ENCODE measurements around the gene BMP8B.
"Not testable (repeated sequence)": the region's sequence is repeated elsewhere in the genome, so short reads cannot be mapped to it uniquely, and the experiment has no call there.

Gene BMP8B, protein sequence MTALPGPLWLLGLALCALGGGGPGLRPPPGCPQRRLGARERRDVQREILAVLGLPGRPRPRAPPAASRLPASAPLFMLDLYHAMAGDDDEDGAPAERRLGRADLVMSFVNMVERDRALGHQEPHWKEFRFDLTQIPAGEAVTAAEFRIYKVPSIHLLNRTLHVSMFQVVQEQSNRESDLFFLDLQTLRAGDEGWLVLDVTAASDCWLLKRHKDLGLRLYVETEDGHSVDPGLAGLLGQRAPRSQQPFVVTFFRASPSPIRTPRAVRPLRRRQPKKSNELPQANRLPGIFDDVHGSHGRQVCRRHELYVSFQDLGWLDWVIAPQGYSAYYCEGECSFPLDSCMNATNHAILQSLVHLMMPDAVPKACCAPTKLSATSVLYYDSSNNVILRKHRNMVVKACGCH

GRCh38 chr1:39788758-39789570 lies at the start of gene BMP8B:
BMP8B (minus strand) TSS chr1:39788865; CDS start chr1:39788485, 380 bp downstream.
- peak; percentile 80 for DNase-seq

GRCh38 chr1:39836595-39837110 lies 48.0 kb upstream of the BMP8B start:
- no peak for DNase-seq

- no peak for DNase-seq
Measured at GRCh38 chr1:39835935-39836594, 47.4 kb upstream of the BMP8B start.

GRCh38 chr1:39835110-39835509 lies 46.4 kb upstream of the BMP8B start:
- no peak for DNase-seq

GRCh38 chr1:39833621-39834385 lies 45.1 kb upstream of the BMP8B start:
- no peak for DNase-seq

DNA sequence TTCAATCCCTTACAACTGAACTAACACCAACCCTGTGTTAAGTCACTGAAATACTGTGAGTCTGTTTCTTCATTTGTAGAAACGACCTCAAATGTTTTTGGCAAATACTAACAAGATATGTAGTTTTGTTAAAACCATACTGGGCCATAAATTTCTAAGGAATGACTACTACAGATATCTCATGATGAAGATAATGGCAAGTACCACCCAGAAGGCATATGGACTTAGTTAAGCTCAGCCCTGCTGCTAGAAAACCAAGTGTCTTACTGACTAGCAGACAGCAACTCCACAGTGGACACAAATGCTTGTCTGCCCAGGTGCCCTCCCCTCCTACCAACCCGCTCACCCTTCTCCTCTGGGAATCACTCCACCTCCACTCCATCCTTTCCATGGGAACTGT lies 44.5 kb upstream of the BMP8B start:
- DNase-seq = no peak

GRCh38 chr1:39832294-39832693 lies 43.6 kb upstream of the BMP8B start:
- no peak for DNase-seq

GRCh38 chr1:39829791-39830533 lies 41.3 kb upstream of the BMP8B start:
- DNase-seq = no peak

DNA sequence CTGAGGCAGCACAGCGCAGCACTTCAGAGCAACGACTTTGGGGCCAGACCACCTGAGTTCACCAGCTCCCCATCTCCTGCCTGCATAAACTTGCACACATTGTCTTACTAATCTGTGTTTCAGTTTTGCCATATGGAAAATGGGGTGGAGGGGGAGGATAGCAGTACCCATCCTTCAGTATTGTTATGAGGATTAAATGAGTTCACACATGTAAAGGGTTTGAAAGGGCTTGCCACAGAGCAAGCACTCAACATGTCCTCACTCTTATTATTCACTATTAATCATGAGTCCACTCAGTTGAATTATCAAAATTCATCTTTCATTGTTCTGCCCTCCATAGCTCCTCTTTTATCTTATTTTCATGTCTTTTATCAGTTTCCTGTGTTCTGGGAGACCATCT lies 40.1 kb upstream of the BMP8B start:
- no peak for DNase-seq

- DNase-seq = not testable (repeated sequence)
Measured at GRCh38 chr1:39828255-39828654, 39.6 kb upstream of the BMP8B start.

DNA sequence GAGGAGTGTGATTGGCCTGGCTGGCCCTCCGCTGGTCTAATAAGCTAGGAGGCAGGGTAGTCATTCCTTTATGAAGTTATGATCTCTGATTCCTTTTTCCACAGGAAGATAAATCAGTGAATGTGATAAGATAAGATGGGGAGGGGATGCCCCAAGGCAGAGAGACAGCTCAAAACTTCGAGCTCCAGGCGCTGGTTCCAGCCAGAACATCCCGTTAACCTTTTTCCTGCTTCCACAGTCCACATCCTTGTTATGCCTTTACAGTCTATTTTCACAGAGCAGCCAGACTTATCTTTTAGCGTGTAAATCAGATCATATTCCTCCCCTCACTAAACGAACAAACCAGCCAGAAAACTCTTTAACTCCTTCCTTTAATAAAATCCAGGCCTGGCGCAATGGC lies 38.5 kb upstream of the BMP8B start:
- DNase-seq = no peak

- DNase-seq = no peak
Measured at GRCh38 chr1:39826583-39826982, 37.9 kb upstream of the BMP8B start.

DNA sequence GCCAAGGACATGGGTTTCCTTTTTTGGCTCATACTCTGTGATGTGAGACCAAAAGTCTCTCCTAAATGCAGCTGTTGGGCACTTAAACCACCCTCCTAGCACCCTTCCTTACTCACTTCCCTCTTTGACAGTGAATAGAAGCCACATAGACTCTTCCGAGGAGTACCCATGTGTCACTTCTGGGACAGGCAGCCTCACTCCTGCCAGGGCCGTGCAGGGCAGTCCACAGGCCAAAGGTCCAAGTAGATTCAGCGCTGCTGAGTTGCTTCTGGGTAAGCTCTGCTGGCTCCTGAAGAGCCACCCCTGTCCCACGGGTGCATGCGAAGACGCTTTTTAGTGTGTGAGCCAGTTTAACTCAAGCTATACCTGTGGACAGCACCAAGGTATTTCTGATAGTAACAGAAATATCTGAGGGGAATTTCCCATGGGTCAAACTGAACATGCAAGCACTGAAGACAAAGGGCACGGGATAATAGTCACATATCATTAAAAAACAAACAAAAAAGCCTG lies 36.8 kb upstream of the BMP8B start:
- no peak for DNase-seq

DNA sequence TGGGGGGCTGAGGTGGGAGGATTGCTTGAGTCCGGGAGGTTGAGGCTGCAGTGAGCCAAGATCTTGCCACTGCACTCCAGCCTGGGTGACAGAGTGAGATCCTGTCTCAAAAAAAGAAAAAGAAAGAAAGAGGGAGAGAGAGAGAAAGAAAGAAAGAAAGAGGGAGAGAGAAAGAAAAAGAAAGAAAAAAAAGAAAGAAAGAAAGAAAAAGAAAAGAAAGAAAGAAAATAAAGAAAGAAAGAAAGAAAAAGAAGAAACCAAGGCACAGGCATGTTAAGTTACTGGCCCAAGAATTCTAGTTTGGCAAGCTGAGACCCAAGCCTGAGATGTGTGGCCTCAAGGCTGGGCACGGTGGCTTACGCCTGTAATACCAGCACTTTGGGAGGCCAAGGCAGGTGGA lies 34.8 kb upstream of the BMP8B start:
- not testable (repeated sequence) for DNase-seq

DNA sequence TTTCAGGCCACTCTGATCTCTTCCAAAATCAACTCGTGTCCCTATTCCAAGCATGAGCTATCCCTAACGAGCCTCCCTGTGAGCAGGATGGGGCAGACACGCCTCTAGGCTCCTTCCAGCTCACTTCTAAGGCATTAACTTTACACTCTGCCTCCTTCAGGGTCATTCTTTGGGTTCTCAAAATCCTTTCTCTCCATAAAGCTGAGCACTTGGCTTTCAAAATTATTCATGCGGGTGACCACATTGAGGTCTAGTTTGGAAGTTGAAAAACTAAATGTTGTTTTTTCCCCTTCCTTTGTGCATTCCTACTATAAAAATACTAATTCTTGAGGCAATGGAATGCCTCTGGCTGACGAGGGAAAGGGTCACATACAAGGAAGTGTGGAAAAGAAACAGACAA lies 33.5 kb upstream of the BMP8B start:
- no peak for DNase-seq

DNA sequence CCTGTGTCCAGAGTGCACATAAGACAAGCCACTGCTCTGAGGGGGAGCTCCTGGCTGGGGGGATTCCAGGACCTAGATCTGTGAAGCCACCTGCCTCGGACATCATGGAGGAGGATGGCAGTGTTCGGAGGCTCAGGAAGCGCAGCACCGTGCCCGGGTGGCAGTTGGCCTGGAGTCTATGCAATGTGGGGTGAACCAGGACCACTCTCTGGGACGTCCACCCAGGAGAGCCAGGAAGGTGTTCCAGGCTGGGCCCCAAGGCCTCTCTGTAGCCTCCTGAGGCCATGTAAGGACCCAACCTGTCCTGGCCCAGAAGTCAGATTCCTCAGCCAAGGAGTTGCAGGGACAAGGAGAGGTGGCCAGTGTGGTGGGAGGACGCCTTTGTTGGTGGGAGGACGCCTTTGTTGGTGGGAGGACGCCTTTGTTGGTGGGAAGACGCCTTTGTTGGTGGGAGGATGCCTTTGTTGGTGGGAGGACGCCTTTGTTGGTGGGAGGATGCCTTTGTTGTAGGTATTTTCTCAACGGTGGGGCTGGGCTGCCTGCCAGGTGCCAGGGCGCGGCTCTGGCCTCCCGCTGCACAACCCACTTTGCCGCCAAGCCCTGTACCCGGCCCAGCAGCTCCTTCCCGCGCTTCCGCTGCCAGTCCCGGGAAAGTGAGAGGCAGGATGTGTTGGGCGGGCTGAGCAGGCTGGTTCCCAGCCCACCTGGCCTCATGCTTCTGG lies 30.6 kb upstream of the BMP8B start:
- no peak for DNase-seq

DNA sequence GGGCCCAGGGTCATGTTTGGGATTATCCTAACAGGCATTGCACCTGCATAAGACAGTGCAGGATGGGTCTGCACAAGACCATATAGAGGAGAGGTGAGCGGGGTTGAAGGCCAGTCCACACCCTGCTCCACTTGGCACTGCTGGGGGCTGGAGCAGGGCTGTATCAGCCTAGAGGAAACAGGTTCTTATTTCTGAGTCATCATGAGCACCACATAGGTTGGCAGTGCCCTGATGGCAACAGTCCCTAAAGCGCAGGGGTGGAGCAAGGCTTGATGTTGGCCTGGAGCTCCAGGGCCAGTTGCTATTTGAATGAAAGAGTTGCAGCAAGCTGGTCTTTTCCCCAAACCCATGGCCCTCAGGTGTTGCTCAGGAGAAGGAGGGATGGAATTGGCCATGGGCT lies 29.8 kb upstream of the BMP8B start:
- no peak for DNase-seq

DNA sequence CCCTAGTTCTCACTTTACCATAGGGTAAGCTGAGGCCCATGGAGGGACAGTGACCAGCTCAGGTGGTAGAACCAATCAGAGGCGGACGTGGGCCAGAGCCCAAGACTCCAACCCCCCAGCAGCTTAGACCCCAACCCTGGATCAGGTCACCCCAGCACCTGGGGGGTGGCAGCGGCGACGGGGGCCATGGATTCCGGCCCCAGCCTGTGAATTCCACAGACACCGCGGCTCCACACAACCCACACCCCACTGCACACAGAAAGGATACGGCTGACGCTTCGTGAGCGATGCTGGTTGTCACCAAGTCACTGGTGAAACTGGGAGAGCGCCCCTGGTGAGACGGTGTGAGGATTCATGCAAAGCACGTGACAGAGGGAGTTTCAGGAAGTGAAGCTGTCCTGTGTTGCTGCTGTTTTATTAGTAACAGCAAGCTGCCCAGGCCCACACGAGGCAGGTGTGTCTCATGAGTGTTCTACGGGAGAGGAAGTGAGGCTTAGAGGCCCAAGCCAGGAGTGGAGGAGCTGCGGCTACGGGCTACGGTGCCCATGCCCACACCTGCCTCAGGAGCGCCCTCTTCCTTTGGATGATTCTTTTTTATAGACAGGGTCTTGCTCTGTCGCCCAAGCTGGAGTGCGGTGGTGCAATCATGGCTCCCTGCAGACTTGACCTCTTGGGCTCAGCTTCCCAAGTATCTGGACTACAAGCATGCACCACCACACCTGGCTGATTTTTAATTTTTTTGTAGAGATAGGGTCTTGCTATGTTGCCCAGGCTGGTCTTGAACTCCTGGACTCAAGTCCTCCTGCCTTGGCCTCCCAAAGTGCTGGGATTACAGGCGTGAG lies 28.6 kb upstream of the BMP8B start:
- DNase-seq = peak; percentile 88

DNA sequence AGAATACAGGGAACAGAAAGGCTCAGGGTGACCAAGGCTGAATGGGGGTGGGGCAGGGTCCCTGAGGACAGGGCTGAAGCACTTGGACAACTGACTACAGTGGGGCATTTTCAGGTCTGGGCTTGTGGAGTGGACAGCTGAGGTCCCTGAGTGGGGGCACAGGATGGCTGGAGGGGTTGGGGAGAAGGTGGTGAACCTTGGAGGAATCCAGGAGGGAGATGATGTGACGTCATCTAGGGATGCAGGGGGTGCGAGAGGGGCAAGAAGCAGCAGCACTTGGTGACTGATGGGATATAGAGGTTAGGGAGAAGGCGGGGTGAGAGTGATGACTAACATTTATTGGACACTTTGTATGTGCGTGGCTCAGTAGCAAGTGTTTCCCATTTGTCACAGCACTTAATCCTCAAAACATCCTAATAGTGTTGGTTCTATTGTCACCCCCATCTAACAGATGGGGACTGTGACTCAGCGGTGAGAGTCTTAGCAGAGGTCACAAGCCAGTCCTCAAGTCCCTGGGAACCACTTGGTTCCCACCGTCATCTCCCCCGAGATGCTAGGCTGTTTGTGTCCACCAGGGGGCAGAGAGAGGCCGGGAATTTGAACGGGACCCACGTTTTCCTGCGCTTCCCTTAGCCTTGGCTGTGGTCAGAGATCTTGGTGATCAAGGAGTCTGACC lies 27.9 kb upstream of the BMP8B start:
- DNase-seq = peak; percentile 73
